ENCODE results near the gene INTS1. TPM values are rescaled to one million over a fixed set of nuclear protein-coding genes. Genes with fewer than 3 reads are reported as not detected.

INTS1 gene
- total RNA-seq, 1 donor from 2014 or later: 81.9 TPM

- Histone ChIP-seq H3K79me2 (ENCODE audit: insufficient read depth, low read length) (no peaks in the 10 kb centered on the region), H3K4me2 (ENCODE audit: low read length) (no peak overlapping the region), H3K4me3 (ENCODE audit: insufficient read depth, low read depth, low read length) (no peak overlapping the region), H4K20me1 (ENCODE audit: insufficient read depth, low read length) (peaks cover 34% of the 10 kb centered on the region), H3K9ac (ENCODE audit: low read length) (no peak overlapping the region), H3K27me3 (ENCODE audit: insufficient read depth, low read length) (no peaks in the 10 kb centered on the region), H2AFZ (ENCODE audit: low read depth, low read length) (no peak overlapping the region), H3K36me3 (ENCODE audit: insufficient read depth, low read length) (peaks cover 2% of the 10 kb centered on the region), H3K9me3 (ENCODE audit: insufficient read depth, low read depth, low read length) (peaks cover 4% of the 10 kb centered on the region), H3K27ac (ENCODE audit: low read depth, low read length) (no peak overlapping the region), H3K4me1 (ENCODE audit: insufficient read depth, low read length) (no peaks in the 10 kb centered on the region)
- Mint-ChIP-seq H3K36me3 (ENCODE audit: low read depth, unreplicated experiment) (peaks cover 5% of the 10 kb centered on the region), H3K4me3 (ENCODE audit: unreplicated experiment) (no peak overlapping the region), H3K27ac (ENCODE audit: unreplicated experiment) (no peak overlapping the region), H3K27me3 (ENCODE audit: low read depth, unreplicated experiment) (peaks cover 3% of the 10 kb centered on the region), H3K4me1 (ENCODE audit: low read depth, unreplicated experiment) (no peaks in the 10 kb centered on the region), H3K9me3 (ENCODE audit: unreplicated experiment) (no peaks in the 10 kb centered on the region)
- TF ChIP-seq EZH2 (IDR thresholded peaks at IDR 0.05; ENCODE audit: insufficient read depth, low read length): no peak
- TF ChIP-seq, protein P1, sequence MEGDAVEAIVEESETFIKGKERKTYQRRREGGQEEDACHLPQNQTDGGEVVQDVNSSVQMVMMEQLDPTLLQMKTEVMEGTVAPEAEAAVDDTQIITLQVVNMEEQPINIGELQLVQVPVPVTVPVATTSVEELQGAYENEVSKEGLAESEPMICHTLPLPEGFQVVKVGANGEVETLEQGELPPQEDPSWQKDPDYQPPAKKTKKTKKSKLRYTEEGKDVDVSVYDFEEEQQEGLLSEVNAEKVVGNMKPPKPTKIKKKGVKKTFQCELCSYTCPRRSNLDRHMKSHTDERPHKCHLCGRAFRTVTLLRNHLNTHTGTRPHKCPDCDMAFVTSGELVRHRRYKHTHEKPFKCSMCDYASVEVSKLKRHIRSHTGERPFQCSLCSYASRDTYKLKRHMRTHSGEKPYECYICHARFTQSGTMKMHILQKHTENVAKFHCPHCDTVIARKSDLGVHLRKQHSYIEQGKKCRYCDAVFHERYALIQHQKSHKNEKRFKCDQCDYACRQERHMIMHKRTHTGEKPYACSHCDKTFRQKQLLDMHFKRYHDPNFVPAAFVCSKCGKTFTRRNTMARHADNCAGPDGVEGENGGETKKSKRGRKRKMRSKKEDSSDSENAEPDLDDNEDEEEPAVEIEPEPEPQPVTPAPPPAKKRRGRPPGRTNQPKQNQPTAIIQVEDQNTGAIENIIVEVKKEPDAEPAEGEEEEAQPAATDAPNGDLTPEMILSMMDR (IDR thresholded peaks at IDR 0.05; ENCODE audit: insufficient read depth, low read depth, low read length): no peak
- FAIRE-seq (no peak), DNase-seq (ENCODE audit: low read depth) (no peak)
Measured at GRCh38 chr7:1434891-1435670, 69.1 kb downstream of the INTS1 start.

DNA sequence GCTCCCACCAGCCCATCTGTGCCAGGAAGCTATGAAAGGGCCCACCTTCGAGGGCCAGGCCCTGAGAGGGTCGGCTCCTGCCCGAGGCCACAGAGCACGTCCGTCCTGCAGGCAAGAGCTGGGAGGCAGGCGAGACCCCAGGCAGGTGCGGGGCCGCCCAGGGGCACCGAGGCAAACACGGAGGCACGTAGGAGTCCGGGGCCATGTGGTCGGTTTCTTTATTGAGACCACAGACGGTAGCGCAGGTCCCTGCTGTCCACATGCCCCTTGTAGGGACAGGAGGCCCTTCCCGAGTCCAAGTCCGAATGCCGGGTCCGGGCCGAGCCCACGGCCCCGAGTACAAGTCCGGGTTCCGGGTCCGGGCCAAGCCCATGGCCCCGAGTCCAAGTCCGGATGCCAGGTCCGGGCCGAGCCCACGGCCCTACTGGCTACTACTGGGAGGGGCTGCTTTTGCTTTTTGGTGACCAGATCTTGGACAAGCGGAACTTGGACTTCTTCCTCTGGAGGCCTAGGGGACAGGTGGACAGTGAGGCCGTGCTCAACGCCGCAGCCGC is 69.9 kb downstream of the INTS1 start:
- Histone ChIP-seq H3K9me3 (ENCODE audit: insufficient read depth, low read depth, low read length) (peaks cover under 1% of the 10 kb centered on the region), H2AFZ (ENCODE audit: low read depth, low read length) (no peak overlapping the region), H4K20me1 (ENCODE audit: insufficient read depth, low read length) (peaks cover 29% of the 10 kb centered on the region), H3K27me3 (ENCODE audit: insufficient read depth, low read length) (no peaks in the 10 kb centered on the region), H3K79me2 (ENCODE audit: insufficient read depth, low read length) (no peaks in the 10 kb centered on the region), H3K36me3 (ENCODE audit: insufficient read depth, low read length) (peaks cover 2% of the 10 kb centered on the region), H3K4me3 (ENCODE audit: insufficient read depth, low read depth, low read length) (no peak overlapping the region), H3K27ac (ENCODE audit: low read depth, low read length) (no peak overlapping the region), H3K9ac (ENCODE audit: low read length) (no peak overlapping the region), H3K4me1 (ENCODE audit: insufficient read depth, low read length) (no peaks in the 10 kb centered on the region), H3K4me2 (ENCODE audit: low read length) (no peak overlapping the region)
- TF ChIP-seq, protein P1 (IDR thresholded peaks at IDR 0.05; ENCODE audit: insufficient read depth, low read depth, low read length): no peak
- no peak for TF ChIP-seq EZH2 (IDR thresholded peaks at IDR 0.05; ENCODE audit: insufficient read depth, low read length)
- peaks cover 3% of the 10 kb centered on the region for H3K27me3 Mint-ChIP-seq (ENCODE audit: low read depth, unreplicated experiment)
- FAIRE-seq (no peak), DNase-seq (ENCODE audit: low read depth) (no peak)
- H3K4me1 Mint-ChIP-seq (ENCODE audit: low read depth, unreplicated experiment): no peaks in the 10 kb centered on the region
- peaks cover 3% of the 10 kb centered on the region for H3K36me3 Mint-ChIP-seq (ENCODE audit: low read depth, unreplicated experiment)
- no peak overlapping the region for H3K27ac Mint-ChIP-seq (ENCODE audit: unreplicated experiment)
- H3K9me3 Mint-ChIP-seq (ENCODE audit: unreplicated experiment): no peaks in the 10 kb centered on the region
- H3K4me3 Mint-ChIP-seq (ENCODE audit: unreplicated experiment): no peak overlapping the region
